ENCODE data around the gene CLEC18A.
"Not testable (repeated sequence)": the region's sequence is repeated elsewhere in the genome, so short reads cannot be mapped to it uniquely, and the experiment has no call there.

The CLEC18A gene

GRCh38 chr16:69952572-69953355 is 1.6 kb downstream of the CLEC18A start:
- not testable (repeated sequence) for DNase-seq

- not testable (repeated sequence) for DNase-seq
Measured at GRCh38 chr16:69954241-69954640, 3.1 kb downstream of the CLEC18A start.

DNA sequence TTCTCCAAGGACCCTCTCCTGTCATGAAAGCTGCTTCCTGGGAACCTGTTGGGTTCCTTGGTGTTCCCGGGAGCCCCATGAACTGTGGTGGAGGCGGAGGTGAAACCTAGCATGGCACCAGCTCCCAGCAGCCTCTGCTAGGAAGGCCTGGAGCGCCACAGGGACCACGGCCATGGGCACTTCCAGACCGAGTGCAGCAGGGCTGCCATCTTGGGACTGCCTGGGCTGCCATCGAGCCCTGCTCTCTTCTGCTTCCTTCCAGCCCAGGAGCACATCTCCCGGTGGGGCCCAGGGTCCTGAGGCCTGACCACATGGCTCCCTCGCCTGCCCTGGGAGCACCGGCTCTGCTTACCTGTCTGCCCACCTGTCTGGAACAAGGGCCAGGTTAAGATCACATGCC is 12.2 kb downstream of the CLEC18A start:
- not testable (repeated sequence) for DNase-seq

DNA sequence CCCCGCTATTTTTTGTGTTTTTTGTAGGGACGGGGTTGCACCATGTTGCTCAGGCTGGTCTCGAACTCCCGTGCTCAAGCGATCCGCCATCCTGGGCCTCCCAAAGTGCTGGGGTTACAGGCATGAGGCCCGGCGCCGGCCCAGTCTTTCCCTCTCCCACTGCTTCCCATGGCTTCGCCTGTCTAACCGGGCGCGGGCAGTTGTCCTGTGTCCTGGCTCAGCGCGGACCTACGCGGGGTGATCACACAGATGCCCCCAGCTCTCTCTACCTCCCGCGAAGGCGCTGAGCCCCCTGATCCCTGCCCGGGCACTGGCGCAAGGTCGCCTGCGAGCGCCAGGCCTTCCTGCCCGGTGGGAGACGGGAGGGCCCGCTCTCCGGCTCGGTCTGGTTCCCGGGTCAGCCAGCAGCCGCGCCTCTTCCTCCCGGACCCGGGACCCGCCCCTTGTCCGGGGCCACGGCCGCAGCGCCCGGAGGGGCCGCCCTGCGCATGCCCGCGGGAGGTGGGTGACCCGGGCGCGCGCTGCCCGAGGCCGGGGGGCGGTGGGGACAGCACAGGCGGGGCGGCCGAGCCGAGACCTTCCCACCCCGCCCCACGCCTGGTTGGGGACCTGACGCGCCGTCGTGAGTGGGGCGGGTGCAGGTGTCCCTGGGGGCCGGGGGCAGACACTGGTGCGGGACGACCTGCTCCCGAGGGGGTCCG is 14.0 kb downstream of the CLEC18A start:
- DNase-seq, result peak; percentile 21

DNA sequence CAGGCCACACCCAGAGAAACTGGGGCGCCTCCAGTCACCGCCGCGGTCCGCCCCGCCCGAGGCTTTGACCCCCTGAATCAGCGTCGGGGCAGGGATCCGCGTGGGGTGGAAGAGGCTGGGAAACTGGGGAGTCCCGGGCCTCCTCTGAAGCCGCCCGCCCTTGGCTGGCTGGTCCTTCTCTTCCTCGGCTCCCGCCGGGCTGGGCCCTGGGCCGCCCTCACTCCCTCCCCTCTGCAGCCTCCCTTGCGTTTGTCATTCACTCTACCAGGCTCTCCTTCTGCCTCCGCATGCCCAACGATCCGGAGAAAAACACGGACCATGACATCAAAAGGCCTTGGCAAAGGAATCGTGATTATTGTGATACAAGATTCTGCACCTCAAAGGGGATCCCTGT is 14.5 kb downstream of the CLEC18A start:
- DNase-seq, result not testable (repeated sequence)

DNA sequence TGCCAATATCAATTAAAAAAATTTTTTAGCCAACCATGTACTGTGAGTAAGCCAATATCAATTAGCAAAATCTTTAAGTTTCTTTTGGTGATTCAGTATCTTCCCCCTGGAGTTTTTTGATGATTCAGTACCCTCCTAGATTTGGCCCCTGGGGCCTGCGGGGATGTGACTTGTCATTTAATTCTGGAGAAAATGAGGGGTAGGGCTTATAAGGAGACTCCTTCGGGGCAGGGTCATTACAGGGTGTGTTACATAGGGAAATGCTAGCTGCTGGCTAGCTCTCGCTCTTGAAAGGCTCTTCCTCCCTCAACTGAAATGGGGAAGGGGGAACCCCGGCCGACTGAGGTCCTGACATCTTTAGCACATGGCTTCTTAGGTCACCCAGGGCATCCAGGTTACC is 16.6 kb downstream of the CLEC18A start:
- DNase-seq, result not testable (repeated sequence)

DNA sequence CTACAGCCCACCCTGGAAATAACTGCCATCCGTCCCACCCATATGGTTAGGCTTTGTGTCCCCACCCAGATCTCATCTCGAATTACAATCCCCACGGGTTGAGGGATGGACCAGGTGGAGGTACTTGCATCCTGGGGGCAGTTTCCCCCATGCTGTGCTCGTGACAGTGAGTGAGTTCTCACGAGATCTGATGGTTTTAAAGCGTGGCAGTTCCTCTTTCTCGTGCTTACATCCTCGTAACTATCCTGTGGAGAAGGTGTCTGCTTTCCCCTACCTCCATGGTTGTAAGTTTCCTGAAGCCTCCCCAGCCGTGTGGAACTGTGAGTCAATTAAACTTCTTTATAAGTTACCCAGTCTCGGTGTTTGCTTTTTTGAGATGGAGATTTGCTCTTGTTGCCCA is 17.0 kb downstream of the CLEC18A start:
- DNase-seq, result not testable (repeated sequence)

DNA sequence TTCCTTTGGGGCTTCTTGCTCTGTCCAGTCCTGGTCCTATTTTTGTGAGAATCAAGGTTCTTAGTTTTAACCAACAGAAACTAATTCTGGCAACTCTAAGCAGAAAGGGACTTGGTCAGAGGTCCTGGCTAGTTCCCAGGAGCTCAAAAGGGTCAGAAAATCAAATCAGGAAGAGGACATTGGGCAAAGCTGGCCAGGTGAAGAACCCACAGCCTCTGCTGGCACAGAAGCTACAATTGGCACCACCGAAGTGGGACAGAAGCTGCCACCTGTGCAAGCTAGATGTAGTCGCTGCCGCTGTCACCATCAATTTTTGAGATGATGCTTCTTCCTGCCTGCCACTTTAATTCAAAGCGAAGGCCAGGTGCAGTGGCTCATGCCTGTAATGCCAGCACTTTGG is 18.5 kb downstream of the CLEC18A start:
- not testable (repeated sequence) for DNase-seq

DNA sequence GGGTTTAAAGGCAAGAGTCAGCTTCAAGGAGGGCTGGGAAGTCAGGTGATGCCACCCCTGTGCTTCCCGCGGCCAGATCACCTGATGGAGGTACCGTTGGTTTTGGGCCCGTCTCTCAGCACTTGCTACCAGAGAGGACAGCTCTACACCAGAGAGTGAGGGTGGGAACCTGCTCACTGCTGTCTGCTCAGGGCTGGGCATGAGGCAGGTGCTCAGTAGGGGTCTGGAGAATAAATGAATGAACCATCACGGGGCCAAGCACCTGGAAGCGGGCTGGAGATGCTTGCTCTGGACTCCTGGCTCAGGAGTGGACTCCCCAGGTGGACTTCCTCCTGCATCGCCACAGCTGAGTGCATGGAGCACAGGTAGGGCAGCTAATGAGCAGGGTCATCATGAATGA is 21.0 kb downstream of the CLEC18A start:
- DNase-seq, result not testable (repeated sequence)

- not testable (repeated sequence) for DNase-seq
Measured at GRCh38 chr16:69972935-69973334, 21.8 kb downstream of the CLEC18A start.

DNA sequence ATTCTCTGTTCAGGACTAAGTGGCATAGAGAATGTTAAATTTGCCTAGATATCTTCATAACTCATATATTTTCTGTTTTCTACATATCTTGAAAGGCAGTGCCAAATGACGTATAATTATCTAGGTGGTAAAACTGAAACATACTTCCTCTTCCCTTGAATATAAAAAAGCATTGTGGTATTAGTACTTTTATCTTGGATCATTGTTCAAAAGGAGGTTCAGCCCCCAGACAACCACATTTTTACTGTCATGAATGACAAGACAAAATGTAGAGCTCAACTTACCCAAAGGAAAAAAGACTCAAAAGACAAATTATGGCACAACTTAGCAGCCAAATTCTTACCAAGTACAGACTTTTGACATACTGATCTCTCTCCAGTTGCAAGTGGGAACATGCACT is 34.1 kb downstream of the CLEC18A start:
- DNase-seq, result not testable (repeated sequence)

DNA sequence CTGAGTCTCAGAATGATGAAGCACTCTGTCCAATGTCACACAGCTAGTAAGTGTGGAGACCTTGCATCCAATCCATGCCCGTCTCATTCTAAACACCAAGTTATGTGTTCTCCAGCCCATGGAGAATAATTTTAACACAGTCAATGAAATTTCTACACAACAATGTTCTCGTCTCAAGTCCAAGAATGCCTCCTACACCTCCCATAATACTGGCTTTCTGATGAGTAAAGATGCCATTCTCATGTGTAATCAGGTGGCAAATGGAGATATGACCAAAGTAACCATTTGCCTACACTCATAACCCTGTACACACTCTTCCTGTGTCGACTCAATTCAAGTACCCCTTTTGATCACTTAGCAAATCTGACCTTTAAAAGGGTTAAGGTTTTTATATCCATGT is 46.8 kb downstream of the CLEC18A start:
- not testable (repeated sequence) for DNase-seq

- DNase-seq, result not testable (repeated sequence)
Measured at GRCh38 chr16:69999801-70000200, 48.7 kb downstream of the CLEC18A start.

- DNase-seq, result peak; percentile 1
Measured at GRCh38 chr16:70003511-70003910, 52.4 kb downstream of the CLEC18A start.

- DNase-seq, result not testable (repeated sequence)
Measured at GRCh38 chr16:70008604-70009003, 57.5 kb downstream of the CLEC18A start.

- DNase-seq, result not testable (repeated sequence)
Measured at GRCh38 chr16:70010615-70011014, 59.5 kb downstream of the CLEC18A start.

DNA sequence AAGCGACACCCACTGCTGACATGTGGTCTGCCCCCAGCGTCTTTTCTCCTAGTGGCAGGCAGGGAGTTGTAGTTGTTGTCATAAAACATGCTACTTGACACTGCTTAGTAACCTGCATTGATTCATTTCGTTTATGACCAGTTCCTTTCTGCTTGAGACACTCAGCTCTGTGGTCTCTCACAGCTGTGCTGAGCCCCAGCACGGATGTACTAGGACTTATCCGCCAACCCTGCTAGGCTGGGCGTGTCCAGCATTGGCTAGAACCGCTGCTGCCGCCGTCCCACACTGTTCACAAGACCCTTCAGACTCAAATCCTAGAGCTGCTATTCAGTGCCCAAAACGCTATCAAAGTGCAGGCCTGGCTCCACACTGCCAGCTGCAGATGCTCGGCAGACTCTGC is 60.0 kb downstream of the CLEC18A start:
- DNase-seq, result not testable (repeated sequence)

GRCh38 chr16:70012354-70012753 is 61.2 kb downstream of the CLEC18A start:
- DNase-seq, result not testable (repeated sequence)

GRCh38 chr16:70012951-70013350 is 61.8 kb downstream of the CLEC18A start:
- DNase-seq, result not testable (repeated sequence)
